ENCODE data around the gene PRTN3.
"Not testable (repeated sequence)": the region's sequence is repeated elsewhere in the genome, so short reads cannot be mapped to it uniquely, and the experiment has no call there.

Gene PRTN3

DNA sequence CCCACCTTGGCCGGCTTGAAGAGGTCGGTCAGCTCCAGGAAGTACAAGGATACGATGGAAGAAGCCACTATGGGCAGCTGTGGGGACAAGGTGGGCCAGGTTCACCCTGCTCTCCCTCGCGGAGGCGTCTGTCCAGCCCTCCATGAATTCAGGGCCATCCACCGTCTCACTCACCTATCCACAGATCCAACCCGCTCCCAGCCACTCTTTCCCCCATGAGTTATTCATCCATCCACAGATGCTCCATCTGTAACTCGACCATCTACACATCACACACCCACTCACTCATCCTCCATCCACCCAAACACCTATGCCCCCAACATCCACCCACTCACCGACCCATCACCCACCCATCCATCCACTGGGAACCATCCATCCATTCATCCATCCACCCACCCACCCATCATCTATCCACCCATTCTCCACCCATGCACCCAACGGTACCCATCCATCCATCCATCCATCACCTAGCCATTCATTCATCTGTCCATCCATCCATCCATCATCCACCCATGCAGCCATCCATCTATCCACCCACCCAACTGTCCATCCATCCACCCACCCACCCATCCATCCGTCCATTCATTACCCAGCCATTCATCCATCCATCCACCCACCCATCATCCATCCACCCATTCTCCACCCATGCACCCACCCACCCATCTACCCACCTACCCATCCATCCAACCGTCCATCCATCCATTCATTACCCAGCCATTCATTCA, 24.9 kb upstream of the PRTN3 start:
- DNase-seq (ENCODE audit: low read depth), result no peak

GRCh38 chr19:816500-816857, 24.3 kb upstream of the PRTN3 start:
- DNase-seq (ENCODE audit: low read depth), result no peak

- DNase-seq (ENCODE audit: low read depth), result not testable (repeated sequence)
These were observed 20.6 kb upstream of the PRTN3 start for GRCh38 chr19:820212-820611.

DNA sequence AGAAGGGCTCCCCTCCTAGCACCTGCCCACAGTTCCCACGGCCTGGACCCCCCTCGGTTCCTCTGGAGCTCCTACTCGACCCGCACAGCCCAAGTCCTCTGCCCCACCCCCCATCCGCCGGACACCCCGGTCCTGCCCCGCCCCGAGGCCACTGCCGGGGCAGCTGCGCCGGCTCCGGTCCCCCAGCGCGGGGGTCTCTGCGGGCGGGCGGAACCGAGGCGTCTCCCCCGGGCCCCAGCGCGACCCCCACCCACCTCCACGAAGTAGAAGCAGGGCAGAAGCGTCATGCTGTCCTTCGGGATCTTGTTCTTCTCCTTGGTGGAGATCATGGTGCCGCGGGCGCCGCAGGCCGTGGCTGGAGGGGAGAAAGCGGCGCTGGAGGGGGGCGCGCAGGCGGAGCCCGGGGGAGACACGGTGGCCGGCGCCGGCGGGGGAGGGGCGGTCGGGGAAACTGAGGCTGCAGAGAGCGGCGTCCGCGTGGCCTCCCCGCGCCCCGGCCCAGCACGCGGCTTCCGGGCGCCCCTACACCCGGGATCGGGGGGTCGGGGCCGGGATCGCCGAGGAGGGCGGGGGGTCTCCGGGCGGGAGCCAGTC, 19.5 kb upstream of the PRTN3 start:
- DNase-seq (ENCODE audit: low read depth), result no peak

- DNase-seq (ENCODE audit: low read depth), result no peak
These were observed 18.8 kb upstream of the PRTN3 start, which contains the start of gene PLPPR3 for GRCh38 chr19:821825-822503. PLPPR3 (minus strand) TSS chr19:821955; CDS start chr19:821559, 396 bp downstream.

DNA sequence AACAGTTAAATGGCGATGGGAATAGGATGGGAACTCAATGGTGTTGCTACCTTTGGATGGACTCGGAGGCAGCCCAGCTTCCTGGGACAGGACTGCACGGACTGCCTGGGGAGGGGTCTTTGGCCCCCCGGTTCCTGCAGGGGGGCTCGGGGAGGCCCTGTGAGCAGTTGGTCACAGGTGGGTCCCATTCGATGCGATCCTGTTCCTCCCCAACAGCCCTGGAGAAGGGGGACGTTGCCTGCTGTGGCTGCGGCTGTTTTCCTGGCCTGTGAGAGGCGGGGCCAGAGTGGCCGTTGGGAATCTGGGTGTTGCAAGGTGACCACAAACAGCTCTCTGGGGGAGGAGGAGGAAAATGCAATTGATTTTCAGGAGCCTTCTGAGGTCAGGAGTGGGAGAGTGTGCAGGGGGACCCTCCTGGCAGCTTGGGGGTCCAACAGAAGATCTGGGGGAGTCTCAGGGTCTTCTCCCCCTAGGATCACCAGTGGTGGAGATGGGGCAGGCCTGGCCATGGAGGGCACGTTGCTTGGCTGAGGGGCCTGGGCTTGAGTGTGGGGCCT, 17.2 kb upstream of the PRTN3 start:
- DNase-seq (ENCODE audit: low read depth), result no peak

DNA sequence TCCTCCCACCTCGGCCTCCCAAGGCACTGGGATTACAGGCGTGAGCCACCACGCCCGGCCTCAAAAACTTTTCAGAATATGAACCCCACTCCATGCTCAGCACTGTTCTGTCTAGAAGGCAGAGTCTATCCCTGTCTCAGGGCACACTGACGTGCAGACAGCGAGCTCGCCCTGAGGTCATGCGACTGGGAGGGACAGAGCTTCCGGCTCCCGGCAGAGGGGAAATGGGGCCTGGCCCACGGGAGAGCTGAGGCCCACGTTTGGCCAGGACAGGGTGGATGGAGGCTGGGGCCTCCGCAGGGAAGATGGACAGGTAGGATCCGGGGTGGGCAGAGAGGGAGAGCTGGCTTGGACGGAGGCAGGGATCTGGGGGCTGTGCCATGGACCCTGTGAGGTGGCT, 15.9 kb upstream of the PRTN3 start:
- no peak for DNase-seq (ENCODE audit: low read depth)

DNA sequence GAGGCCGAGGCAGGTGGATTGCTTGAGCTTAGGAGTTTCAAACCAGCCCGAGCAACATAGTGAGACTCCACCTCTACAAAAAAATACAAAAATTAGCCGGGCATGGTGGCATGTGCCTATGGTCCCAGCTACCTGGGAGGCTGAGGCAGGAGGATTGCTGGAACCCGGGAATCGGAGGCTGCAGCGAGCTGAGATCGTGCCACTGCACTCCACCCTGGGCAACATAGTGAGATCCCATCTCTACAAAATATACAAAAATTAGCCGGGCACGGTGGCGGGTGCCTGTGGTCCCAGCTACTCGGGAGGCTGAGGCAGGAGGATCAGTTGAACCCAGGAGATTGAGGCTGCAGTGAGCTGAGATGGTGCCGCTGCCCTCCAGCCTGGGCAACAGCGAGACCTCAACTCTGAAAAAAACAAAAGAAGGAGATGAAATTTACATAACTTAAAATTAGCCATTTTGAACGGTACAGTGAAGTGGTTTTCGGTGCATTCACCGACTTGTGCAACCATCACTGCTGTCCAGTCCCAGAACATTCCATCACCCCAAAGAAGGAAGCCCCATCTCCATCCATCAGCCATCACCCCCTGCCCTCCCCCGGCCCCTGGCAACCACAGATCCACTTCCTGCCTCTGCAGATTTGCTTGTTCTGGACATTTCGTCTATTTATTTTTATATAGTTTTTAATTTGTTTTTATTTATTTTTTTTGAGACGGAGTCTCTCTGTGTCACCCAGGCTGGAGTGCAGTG, 14.7 kb upstream of the PRTN3 start:
- no peak for DNase-seq (ENCODE audit: low read depth)

- DNase-seq (ENCODE audit: low read depth), result no peak
These were observed 13.5 kb upstream of the PRTN3 start for GRCh38 chr19:827314-827709.

DNA sequence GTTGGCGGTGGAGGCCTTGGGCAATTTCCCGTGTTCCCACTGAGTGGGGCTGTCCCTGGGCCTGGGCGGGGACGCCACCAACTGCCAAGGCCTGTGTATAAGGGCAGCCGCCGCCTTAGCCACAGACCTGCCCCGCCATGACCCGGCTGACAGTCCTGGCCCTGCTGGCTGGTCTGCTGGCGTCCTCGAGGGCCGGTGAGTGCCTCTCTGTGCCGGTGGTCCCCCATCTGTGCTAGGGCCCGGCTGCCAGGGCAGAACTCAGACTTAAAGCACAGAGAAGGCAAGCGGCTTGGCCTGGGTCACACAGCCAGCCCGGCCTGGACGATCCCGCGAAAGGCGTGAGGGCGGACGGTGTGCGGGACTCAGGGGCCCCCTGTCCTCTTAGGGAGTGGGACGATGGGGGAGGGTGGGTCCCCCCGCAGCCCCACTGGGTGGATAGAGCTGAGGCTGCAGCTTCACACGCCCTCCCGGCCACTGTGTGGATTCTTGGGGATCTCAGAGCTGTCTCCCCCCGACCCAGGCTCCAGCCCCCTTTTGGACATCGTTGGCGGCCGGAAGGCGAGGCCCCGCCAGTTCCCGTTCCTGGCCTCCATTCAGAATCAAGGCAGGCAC, 13.0 kb upstream of the PRTN3 start, which contains the start of gene AZU1:
AZU1 (plus strand) TSS at position 128 of the 612 bp plus-strand sequence; CDS start at position 138, 10 bp downstream.
- no peak for DNase-seq (ENCODE audit: low read depth)

DNA sequence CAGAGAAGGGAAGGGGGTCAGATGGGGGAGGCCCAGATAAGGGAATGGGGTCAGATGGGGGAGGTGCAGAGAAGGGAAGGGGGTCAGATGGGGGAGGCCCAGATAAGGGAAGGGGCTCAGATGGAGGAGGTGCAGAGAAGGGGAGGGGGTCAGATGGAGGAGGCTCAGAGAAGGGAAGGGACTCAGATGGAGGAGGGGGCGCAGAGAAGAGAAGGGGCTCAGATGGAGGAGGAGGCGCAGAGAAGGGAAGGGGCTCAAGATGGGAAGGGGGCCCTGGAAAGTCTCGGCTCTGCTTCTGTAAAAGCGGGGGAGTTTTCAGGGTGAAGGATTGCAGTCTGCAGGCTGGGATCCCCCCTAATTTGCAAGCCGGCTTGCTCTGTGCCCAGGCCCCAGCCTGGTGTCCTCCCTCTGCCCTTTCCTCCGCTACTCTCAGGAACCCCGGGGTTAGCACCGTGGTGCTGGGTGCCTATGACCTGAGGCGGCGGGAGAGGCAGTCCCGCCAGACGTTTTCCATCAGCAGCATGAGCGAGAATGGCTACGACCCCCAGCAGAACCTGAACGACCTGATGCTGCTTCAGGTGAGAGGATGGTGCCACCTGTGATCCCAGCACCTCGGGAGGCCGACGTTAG, 11.6 kb upstream of the PRTN3 start:
- DNase-seq (ENCODE audit: low read depth), result no peak

DNA sequence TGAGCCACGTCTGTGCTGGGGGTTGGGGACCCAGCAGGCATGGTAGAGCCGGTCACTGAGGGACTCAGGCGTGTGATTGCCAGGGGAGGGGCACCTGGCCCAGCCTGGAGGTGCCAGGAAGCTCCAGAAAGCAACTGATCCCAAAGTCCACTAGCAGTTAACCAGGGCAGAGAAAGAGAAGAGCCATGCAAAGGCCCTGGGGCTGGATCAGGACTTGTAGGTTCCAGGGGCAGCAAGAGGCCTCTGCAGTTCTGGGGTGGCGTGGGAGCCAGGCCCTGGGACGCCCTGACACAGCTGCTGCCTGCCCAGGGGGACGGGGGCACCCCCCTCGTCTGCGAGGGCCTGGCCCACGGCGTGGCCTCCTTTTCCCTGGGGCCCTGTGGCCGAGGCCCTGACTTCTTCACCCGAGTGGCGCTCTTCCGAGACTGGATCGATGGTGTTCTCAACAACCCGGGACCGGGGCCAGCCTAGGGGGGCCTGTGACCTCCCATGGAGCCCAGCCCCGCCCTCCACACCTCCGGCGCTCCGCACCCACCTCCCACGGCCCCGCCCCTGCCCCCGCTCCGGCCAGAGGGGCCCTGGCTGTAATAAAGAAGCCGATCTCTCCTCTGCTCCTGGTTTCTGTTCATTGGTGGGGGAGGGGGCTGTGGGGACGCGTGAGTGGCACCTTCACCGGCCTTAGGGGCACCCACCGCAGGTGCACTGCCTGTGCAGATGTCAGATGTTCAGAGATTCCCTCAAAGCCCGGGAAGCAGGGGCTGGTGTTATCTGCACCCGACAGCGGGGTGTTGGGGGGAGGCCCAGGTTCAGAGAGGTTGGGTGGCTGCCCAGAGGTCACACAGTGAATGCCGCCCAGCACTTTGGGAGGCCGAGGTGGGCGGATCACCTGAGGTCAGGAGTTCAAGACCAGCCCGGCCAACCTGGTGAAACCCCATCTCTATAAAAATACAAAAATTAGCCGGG, 9.1 kb upstream of the PRTN3 start:
- DNase-seq (ENCODE audit: low read depth), result no peak

- DNase-seq (ENCODE audit: low read depth), result no peak
These were observed 6.6 kb upstream of the PRTN3 start for GRCh38 chr19:834216-834615.

- no peak for DNase-seq (ENCODE audit: low read depth)
These were observed 5.5 kb upstream of the PRTN3 start for GRCh38 chr19:835210-835810.

DNA sequence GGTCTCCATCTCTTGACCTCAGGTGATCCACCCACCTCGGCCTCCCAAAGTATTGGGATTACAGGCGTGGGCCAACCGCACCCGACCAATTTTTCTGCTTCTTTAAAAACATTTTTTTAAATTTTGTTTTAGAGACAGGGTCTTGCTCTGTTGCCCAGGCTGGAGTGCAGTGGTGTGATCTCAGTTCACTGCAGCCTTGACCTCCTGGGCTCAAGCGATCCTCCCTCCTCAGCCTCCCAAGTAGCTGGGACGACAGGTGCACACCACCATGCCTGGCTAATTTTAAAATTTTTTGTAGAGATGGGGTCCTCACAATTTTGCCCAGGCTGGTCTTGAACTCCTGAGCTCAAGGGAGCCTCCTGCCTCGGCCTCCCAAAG, 2.0 kb downstream of the PRTN3 start:
- not testable (repeated sequence) for DNase-seq (ENCODE audit: low read depth)

GRCh38 chr19:843180-843835, 2.5 kb downstream of the PRTN3 start:
- no peak for DNase-seq (ENCODE audit: low read depth)

DNA sequence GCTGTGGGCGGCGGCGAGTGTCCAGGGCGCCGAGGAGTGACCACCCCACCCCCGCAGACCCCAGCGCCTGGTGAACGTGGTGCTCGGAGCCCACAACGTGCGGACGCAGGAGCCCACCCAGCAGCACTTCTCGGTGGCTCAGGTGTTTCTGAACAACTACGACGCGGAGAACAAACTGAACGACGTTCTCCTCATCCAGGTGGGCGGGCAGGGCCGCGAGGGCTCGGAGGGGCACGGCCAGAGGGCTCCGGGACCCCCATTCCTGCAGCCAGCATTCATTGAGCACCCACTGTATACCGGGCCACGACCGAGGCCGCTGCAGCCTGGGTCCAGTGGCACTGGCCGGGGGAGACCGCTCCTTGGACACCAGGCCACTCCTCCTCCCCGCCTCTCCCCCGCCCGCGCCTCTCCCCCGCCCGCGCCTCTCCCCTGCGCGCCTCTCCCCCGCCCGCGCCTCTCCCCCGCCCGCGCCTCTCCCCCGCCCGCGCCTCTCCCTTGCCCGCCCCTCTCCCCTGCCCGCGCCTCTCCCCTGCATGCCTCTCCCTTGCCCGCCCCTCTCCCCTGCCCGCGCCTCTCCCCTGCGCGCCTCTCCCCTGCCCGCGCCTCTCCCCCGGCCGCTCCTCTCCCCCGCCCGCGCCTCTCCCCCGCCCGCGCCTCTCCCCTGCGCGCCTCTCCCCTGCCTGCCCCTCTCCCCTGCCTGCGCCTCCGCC, 3.2 kb downstream of the PRTN3 start:
- no peak for DNase-seq (ENCODE audit: low read depth)

DNA sequence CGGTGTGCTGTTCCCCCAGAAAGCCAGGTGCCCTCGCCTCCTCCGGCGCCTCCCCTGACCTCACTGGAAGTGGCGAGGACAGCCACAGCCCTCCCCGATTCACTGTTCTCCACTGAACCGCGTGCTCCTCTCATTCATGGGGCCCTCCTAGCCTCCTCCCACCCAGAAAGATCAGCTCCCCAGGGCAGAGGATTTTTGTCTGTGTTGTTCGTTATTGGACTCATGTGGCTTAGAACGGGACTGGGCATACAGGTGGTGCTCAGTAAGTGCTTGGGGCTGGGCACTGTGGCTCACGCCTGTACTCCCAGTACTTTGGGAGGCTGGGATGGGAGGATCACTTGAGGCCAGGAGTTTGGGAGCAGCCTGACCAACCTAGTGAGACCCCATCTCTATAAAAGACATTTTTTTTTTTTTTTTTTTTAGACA, 3.8 kb downstream of the PRTN3 start:
- no peak for DNase-seq (ENCODE audit: low read depth)
